GM12875 (cell line): ENCODE data around the gene PCCA.

Experiments
- H3K4me3 ChIP-seq: one replicate; pipeline ENCODE4 v1.5.1; 2011; ENCODE audit warnings: low read depth, low read length, control low read depth
- CTCF ChIP-seq: IDR thresholded peaks from 2 replicates; pipeline ENCODE4 v1.5.1; 2011; ENCODE audit warnings: low read depth, mild to moderate bottlenecking, control low read depth, inconsistent platforms, low read length, moderate library complexity, borderline replicate concordance; ENCODE audit not compliant: insufficient read depth

PCCA gene

GRCh38 chr13:100110269-100110668 lies 21.4 kb downstream of the PCCA start:
- no peak for TF ChIP-seq CTCF
- no peak overlapping the region for H3K4me3 ChIP-seq

DNA sequence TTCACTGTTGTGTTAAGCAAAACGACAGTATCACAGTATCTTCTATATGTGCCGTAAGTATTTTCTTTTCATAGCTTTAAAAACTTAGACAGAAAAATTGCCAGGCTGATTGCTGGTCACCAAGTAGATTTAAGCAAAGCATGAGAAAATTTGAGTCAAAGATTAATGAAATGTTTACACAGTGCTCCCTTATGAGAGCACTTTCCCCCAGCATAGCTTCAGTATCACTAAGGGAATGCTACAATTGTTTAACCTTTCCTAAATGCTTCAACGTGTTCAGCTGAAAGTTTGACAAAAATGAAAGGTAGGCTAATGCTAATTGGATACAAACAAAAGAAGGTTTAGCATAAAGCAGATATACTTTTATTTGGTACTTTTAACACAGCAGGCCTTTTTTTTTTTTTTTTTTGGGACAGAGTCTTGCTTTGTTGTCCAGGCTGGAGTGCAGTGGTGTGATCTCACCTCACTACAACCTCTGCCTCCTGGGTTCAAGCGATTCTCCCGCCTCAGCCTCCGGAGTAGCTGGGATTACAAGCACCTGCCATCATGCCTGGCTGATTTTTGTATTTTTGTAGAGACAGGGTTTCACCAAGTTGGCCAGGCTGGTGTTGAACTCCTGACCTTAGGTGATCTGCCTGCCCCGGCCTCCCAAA lies 23.4 kb downstream of the PCCA start:
- H3K4me3 ChIP-seq = no peak overlapping the region
- TF ChIP-seq CTCF = no peak

DNA sequence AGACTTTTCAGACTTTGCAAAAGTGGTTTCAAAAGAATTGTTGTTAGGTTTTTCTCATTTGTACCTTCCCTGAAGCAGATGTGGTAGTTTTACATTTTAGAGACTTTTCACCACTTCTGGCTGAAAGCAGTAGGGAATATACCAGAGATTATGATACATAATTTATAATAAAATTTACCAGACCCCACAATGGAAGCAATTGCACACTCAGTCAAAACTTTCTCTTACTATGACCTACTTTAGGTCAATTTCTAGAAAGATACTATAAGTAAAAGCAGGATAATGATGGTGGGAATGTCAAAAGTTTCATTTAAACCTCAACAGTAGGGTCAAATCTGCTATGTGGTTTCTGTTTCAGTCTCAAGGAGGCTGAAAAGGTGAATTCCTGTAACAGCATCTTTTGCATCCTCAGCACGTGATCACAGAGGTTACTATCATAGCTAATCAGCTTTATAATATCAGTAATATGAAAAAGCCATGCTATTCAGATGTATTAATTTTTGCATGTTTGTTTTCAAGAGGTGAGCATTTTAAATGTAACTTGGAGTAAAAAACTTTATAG lies 26.9 kb downstream of the PCCA start:
- no peak overlapping the region for H3K4me3 ChIP-seq

GRCh38 chr13:100124265-100124664 lies 35.4 kb downstream of the PCCA start:
- no peak overlapping the region for H3K4me3 ChIP-seq
- no peak for TF ChIP-seq CTCF

More for the DNA sequence above, 26.9 kb downstream of the PCCA start:
- TF ChIP-seq CTCF = no peak

- H3K4me3 ChIP-seq = no peak overlapping the region
- TF ChIP-seq CTCF = no peak
Observed at GRCh38 chr13:100125946-100126345, 37.1 kb downstream of the PCCA start.

GRCh38 chr13:100128373-100128772 lies 39.5 kb downstream of the PCCA start:
- no peak for TF ChIP-seq CTCF
- H3K4me3 ChIP-seq = no peak overlapping the region

GRCh38 chr13:100128838-100129237 lies 39.9 kb downstream of the PCCA start:
- no peak overlapping the region for H3K4me3 ChIP-seq
- TF ChIP-seq CTCF = no peak
